GM19193 (cell line): ENCODE measurements around the gene RNF26.
A peak's percentile ranks its signal among the peaks of the same experiment; 100 is the strongest.

Experiments used
- POLR2A ChIP-seq: IDR thresholded peaks from 4 replicates; pipeline ENCODE4 v1.6.1; 2011; ENCODE audit not compliant: insufficient read depth, insufficient read length; ENCODE audit errors: extremely low read depth

The RNF26 gene

GRCh38 chr11:119334174-119334930 lies at the start of gene RNF26:
Gene RNF26, plus strand, starts transcription at chr11:119334527. Its CDS starts 596 bp downstream, at chr11:119335123.
- TF ChIP-seq POLR2A = peak; percentile 79

- no peak for TF ChIP-seq POLR2A
Observed at GRCh38 chr11:119285431-119285830, 48.9 kb upstream of the RNF26 start.

- TF ChIP-seq POLR2A = no peak
Observed at GRCh38 chr11:119288219-119288618, 46.1 kb upstream of the RNF26 start.

GRCh38 chr11:119290894-119291497 lies 43.3 kb upstream of the RNF26 start:
- no peak for TF ChIP-seq POLR2A

- TF ChIP-seq POLR2A = no peak
Observed at GRCh38 chr11:119293461-119293860, 40.9 kb upstream of the RNF26 start.

- TF ChIP-seq POLR2A = no peak
Observed at GRCh38 chr11:119295178-119295577, 39.1 kb upstream of the RNF26 start.

- TF ChIP-seq POLR2A = no peak
Observed at GRCh38 chr11:119297938-119298337, 36.4 kb upstream of the RNF26 start.

GRCh38 chr11:119298726-119299125 lies 35.6 kb upstream of the RNF26 start:
- no peak for TF ChIP-seq POLR2A

- TF ChIP-seq POLR2A = no peak
Observed at GRCh38 chr11:119299416-119299815, 34.9 kb upstream of the RNF26 start.

GRCh38 chr11:119300198-119300964 lies 33.9 kb upstream of the RNF26 start:
- TF ChIP-seq POLR2A = no peak

- no peak for TF ChIP-seq POLR2A
Observed at GRCh38 chr11:119303227-119303718, 31.1 kb upstream of the RNF26 start.

GRCh38 chr11:119305556-119306372 lies 28.6 kb upstream of the RNF26 start:
- no peak for TF ChIP-seq POLR2A

GRCh38 chr11:119306373-119306890 lies 27.9 kb upstream of the RNF26 start:
- no peak for TF ChIP-seq POLR2A

GRCh38 chr11:119307219-119307618 lies 27.1 kb upstream of the RNF26 start:
- TF ChIP-seq POLR2A = no peak
